Dermis microvascular lymphatic vessel endothelial cell (primary cell): ENCODE measurements around the gene SYCE1. TPM values are rescaled to one million over a fixed set of nuclear protein-coding genes. Genes with fewer than 3 reads are reported as not detected.

Source experiments
- DNase-seq, 2 donors: peaks; one replicate each; pipeline versions ENCODE4 v3.0.0 to v3.0.0-alpha.2; 2010; ENCODE audit warnings: low read depth in 2 of 2
- total RNA-seq: library from RNA; depleted of rRNA; stranded (reverse); fragments of >200 nt; gene quantifications from 2 replicates; pipeline ENCODE4 v1.2.1, GENCODE V29; 2014

SYCE1 gene
- total RNA-seq, 1 donor from 2014 or later, result not detected

DNA sequence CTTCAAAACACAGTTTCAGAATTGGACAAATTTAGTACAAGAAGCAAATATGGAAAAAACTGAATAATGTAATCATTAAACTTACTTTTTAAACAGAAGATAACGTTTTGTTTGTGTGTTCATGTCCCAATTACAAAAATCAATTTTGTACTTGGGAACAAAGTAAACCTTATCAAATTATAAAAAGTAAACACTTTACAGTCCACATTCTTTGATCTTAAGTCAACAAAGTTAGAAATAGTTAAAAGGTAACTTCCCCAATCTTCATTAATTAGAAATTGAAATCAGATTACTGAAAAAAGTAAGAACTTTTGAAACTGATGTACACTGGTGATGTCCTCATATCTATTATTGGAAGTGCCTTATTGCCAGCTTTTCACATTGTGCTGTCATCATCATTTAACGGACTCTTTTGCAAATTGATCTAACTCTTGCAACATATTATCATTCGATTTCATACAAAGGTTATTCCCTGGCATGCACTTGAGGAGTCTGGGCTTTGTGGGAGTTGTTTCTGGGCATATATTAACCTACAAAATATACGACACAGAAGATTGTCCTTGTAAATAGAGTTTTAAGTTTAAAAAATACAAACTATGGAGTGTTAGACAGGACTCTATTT is 53.4 kb downstream of the SYCE1 start:
- no peak for DNase-seq

DNA sequence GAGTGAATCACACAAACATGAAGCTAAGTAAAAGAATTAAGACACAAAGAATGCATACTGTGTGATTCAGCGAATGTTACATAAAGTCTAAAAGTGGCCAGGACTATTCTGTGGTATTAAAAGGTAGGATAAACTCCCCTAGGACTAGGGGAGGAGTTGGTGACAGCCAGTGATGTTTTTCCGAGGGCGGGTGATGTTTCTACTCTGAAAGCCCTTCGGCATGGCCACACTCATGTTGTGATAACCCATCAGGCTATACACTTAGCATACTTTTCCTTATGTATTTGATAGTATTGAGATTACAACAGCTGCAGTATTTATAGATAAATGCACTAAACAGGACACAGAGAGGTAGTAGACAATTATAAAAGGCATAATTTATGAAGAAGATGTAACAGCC is 54.0 kb downstream of the SYCE1 start:
- DNase-seq, result no peak

GRCh38 chr10:133509700-133510099 is 55.7 kb downstream of the SYCE1 start:
- DNase-seq, result no peak

Other genes starting within 250 kb of the SYCE1 start
- not detected in 2 replicates for gene CALY, start 228.7 kb downstream of the SYCE1 start, total RNA-seq
- gene PRAP1, start 218.2 kb downstream of the SYCE1 start, total RNA-seq, result not detected in 2 replicates
- 23.4 and 24.0 TPM in 2 replicates for gene FUOM, start 207.6 kb downstream of the SYCE1 start, total RNA-seq
- gene ECHS1, start 192.2 kb downstream of the SYCE1 start, total RNA-seq, result 72.3 and 75.7 TPM in 2 replicates
- 3.1 and 6.6 TPM in 2 replicates for gene PAOX, start 186.3 kb downstream of the SYCE1 start, total RNA-seq
- 37.1 and 43.2 TPM in 2 replicates for gene MTG1, start 171.4 kb downstream of the SYCE1 start, total RNA-seq
- gene SPRN, start 141.0 kb downstream of the SYCE1 start, total RNA-seq, result not detected in 2 replicates
- 0.26 and 0.76 TPM in 2 replicates for gene SCART1, start 111.6 kb downstream of the SYCE1 start, total RNA-seq
- gene CYP2E1, start 38.2 kb downstream of the SYCE1 start, total RNA-seq, result 0.13 TPM in 1 of 2 replicates, not detected in the other
- not detected in 2 replicates for gene FRG2B, start 61.2 kb upstream of the SYCE1 start, total RNA-seq